K562 (cell line): Measurements from ENCODE around the gene FERMT3. TPM values are rescaled to one million over a fixed set of nuclear protein-coding genes. Genes with fewer than 3 reads are reported as not detected.

Experiments
- ATAC-seq: fragments of 200-7000 bp; cut with Tn5 transposase; 3 replicates; pipeline ENCODE4 v1.9.1; 2020; ENCODE audit warnings: moderate library complexity
- BruUV-seq: library from RNA; stranded (reverse); fragments of 400-500 nt; replicated peaks from 2 replicates; lab custom pipeline; 2021; lab: Mats Ljungman, UMichigan
- CTCF ChIA-PET: fragments of 300-600 bp; formaldehyde crosslinking; extraction: SDS; loops from one replicate; lab custom pipeline; 2021; ENCODE audit warnings: low intra/inter-chr PET ratio; lab: Yijun Ruan, JAX
- POLR2A ChIA-PET: fragments of 300-600, 350-650 bp; sonication (Branson Sonifier 250); formaldehyde crosslinking; extraction: SDS; loops from one replicate; lab custom pipeline; 2021; ENCODE audit warnings: antibody characterized with exemption, inconsistent platforms; lab: Yijun Ruan, JAX
- DNase-seq, 4 experiments: peaks; one replicate each; pipeline versions ENCODE4 v3.0.0 to v3.0.0-alpha.2; 2011 to 2018; ENCODE audit warnings: low spot score in 3 of 4, mixed read lengths in 3 of 4; ENCODE audit errors: extremely low read depth in 1 of 4
- FAIRE-seq: peaks from 2 replicates; lab custom pipeline; 2011; peaks lifted over from hg19 to GRCh38; lab: Jason Lieb, UNC
- H2AFZ ChIP-seq: 2 replicates; pipeline ENCODE4 v1.6.0; 2011; ENCODE audit warnings: low read depth, low read length, control low read depth, inconsistent platforms
- H3K27ac ChIP-seq: fragments of 200-600 bp; 3 replicates; pipeline ENCODE4 v1.8.0; 2011; ENCODE audit warnings: low read depth, mild to moderate bottlenecking, control low read depth, inconsistent platforms, low read length, moderate library complexity, mixed read lengths; ENCODE audit errors: extremely low read depth
- H3K27me3 ChIP-seq, 2 experiments: fragments of 300-600 bp in 1 of 2; 2 replicates in 1 of 2; 3 replicates in 1 of 2; pipeline versions ENCODE4 v1.6.0 to v1.8.0; 2011; ENCODE audit warnings: inconsistent platforms in 2 of 2, low read length in 2 of 2, mild to moderate bottlenecking in 1 of 2, mixed read lengths in 1 of 2, moderate library complexity in 1 of 2; ENCODE audit not compliant: control insufficient read depth in 2 of 2, insufficient read depth in 2 of 2
- H3K36me3 ChIP-seq: fragments of 300-600 bp; 3 replicates; pipeline ENCODE4 v1.8.0; 2011; ENCODE audit warnings: mild to moderate bottlenecking, low read length, inconsistent platforms; ENCODE audit not compliant: control insufficient read depth, insufficient read depth
- H3K4me1 ChIP-seq, 2 experiments: fragments of 200-600 bp in 1 of 2; replicated peaks in 1 of 2; 2 replicates in 1 of 2; 3 replicates in 1 of 2; pipeline versions ENCODE4 v1.5.1 to v1.8.0; 2011; ENCODE audit warnings: inconsistent platforms in 2 of 2, low read length in 2 of 2, mild to moderate bottlenecking in 1 of 2, mixed read lengths in 1 of 2, moderate library complexity in 1 of 2; ENCODE audit not compliant: control insufficient read depth in 2 of 2, insufficient read depth in 2 of 2
- H3K4me2 ChIP-seq: 2 replicates; pipeline ENCODE4 v1.6.1; 2011; ENCODE audit warnings: low read length, control low read depth, inconsistent platforms, mixed read lengths; ENCODE audit not compliant: insufficient read depth
- H3K4me3 ChIP-seq: fragments of 200-600 bp; sonication (generic), shearing (Covaris generic); 2 replicates; pipeline ENCODE4 v1.5.1; 2016; ENCODE audit warnings: control low read depth, inconsistent platforms
- H3K79me2 ChIP-seq: fragments of 200-600 bp; 3 replicates; pipeline ENCODE4 v1.8.0; 2011; ENCODE audit warnings: low read length, inconsistent platforms; ENCODE audit not compliant: control insufficient read depth, insufficient read depth
- H3K9ac ChIP-seq, 2 experiments: 2 replicates each; pipeline versions ENCODE4 v1.6.0 to v1.6.1; 2011; ENCODE audit warnings: low read depth in 2 of 2, low read length in 2 of 2, control low read depth in 1 of 2, inconsistent platforms in 1 of 2, mild to moderate bottlenecking in 1 of 2, mixed read lengths in 1 of 2; ENCODE audit not compliant: insufficient read depth in 1 of 2
- H3K9me1 ChIP-seq: one replicate; pipeline ENCODE4 v1.6.0; 2011; ENCODE audit warnings: inconsistent platforms, mild to moderate bottlenecking, low read length, moderate library complexity; ENCODE audit not compliant: control insufficient read depth, insufficient read depth
- H3K9me3 ChIP-seq: replicated peaks from 2 replicates; pipeline ENCODE4 v1.5.1; 2011; ENCODE audit warnings: low read depth, low read length, inconsistent platforms; ENCODE audit not compliant: control insufficient read depth, insufficient read depth
- H4K20me1 ChIP-seq: replicated peaks from 2 replicates; pipeline ENCODE4 v1.6.1; 2011; ENCODE audit warnings: low read length, inconsistent platforms, mixed read lengths; ENCODE audit not compliant: control insufficient read depth, insufficient read depth
- ARHGAP35 ChIP-seq: fragments of 450-650 bp; IDR thresholded peaks from 2 replicates; pipeline ENCODE4 v1.6.1; 2018; ENCODE audit not compliant: partially characterized antibody
- CBX8 ChIP-seq: fragments of 200-600 bp; sonication (generic); IDR thresholded peaks from 2 replicates; pipeline ENCODE4 v1.6.1; 2012; ENCODE audit warnings: borderline replicate concordance, mixed run types, low read depth, mild to moderate bottlenecking, moderate library complexity, mixed read lengths, low read length, control low read depth, inconsistent platforms; ENCODE audit not compliant: poor library complexity, severe bottlenecking; ENCODE audit errors: extremely low read depth
- MLLT1 ChIP-seq, 2 experiments: fragments of 450-650 bp; IDR thresholded peaks; 2 replicates each; pipeline ENCODE4 v1.6.1; 2016
- MXI1 ChIP-seq: IDR thresholded peaks from 2 replicates; pipeline ENCODE4 v1.6.1; 2011; ENCODE audit warnings: low read depth, mild to moderate bottlenecking, improper control_type of control experiment, low read length
- NFRKB ChIP-seq: fragments of 450-650 bp; IDR thresholded peaks from 2 replicates; pipeline ENCODE4 v1.6.1; 2016; ENCODE audit warnings: low read depth
- PTTG1 ChIP-seq: fragments of 450-650 bp; IDR thresholded peaks from 2 replicates; pipeline ENCODE4 v1.6.1; 2016; ENCODE audit warnings: low read depth, mild to moderate bottlenecking, missing genetic modification characterization, missing compliant biosample characterization
- TAF1 ChIP-seq: IDR thresholded peaks from 2 replicates; pipeline ENCODE4 v1.6.1; 2011; ENCODE audit warnings: mild to moderate bottlenecking, low read length, moderate library complexity; ENCODE audit not compliant: insufficient read depth, control insufficient read depth, severe bottlenecking; ENCODE audit errors: extremely low read depth
- ZBTB7A ChIP-seq: IDR thresholded peaks from 2 replicates; pipeline ENCODE4 v1.6.1; 2011; ENCODE audit warnings: low read depth, mild to moderate bottlenecking, low read length, moderate library complexity, borderline replicate concordance; ENCODE audit not compliant: control insufficient read depth
- ZNF592 ChIP-seq: fragments of 450-650 bp; IDR thresholded peaks from 2 replicates; pipeline ENCODE4 v1.6.1; 2017; ENCODE audit warnings: antibody characterized with exemption, mild to moderate bottlenecking
- ZNF668 ChIP-seq: fragments of 250-450 bp; sonication (Bioruptor Pico); IDR thresholded peaks from 2 replicates; pipeline ENCODE4 v1.8.0; 2022; ENCODE audit warnings: mild to moderate bottlenecking, inconsistent platforms
- WGBS: fragments of 100-300 bp; shearing (Covaris generic); methylation state at CpG from one replicate; pipeline ENCODE4 v1.1.6; 2016; ENCODE audit warnings: low coverage, mixed read lengths; ENCODE audit not compliant: insufficient coverage; ENCODE audit errors: missing lambda C conversion rate; 5-methylcytosine and 5-hydroxymethylcytosine counted together
- in situ Hi-C: fragments of 300-500 bp; cut with MboI; formaldehyde crosslinking; loops from 4 replicates; pipeline ENCODE4 v1.15.0; 2018; ENCODE audit warnings: inconsistent platforms, mixed read lengths
- intact Hi-C: fragments of 100-400 bp; cut with micrococcal nuclease; formaldehyde crosslinking; loops from 2 replicates; pipeline ENCODE4 v1.14.2; 2022
- polyA plus RNA-seq, 8 experiments: library from polyadenylated mRNA; depleted of rRNA in 4 of 8; stranded (reverse) in 5 of 8; unstranded in 3 of 8; fragments of >200 nt; fragmentation: Nextera tagmentation in 2 of 8; fragmentation: Illumina TruSeq in 1 of 8; extraction: Ambion mirVana in 2 of 8; extraction: Trizol in 1 of 8; gene quantifications; 2 replicates each; pipeline versions ENCODE4 v1.2.1 to v1.2.3, GENCODE V29; 2011 to 2014; ENCODE audit warnings: inconsistent platforms in 1 of 8, missing spikeins in 1 of 8
- total RNA-seq, 7 experiments: library from RNA; depleted of rRNA in 6 of 7; stranded (reverse); fragments of >200 nt in 6 of 7; fragmentation: Illumina TruSeq in 2 of 7; extraction: Trizol in 2 of 7; gene quantifications; 2 replicates each; pipeline versions ENCODE4 v1.2.1 to v1.2.3, GENCODE V29; 2011 to 2021; ENCODE audit warnings: low replicate concordance in 1 of 7

Gene FERMT3
- total and polyA plus RNA-seq, 9 of the 15 experiments (the other 6 are each of a cell fraction or from before 2014, with no cell fraction given) = 3.2 to 275 (median 79.7) TPM

GRCh38 chr11:64258356-64258755 is 51.8 kb downstream of the FERMT3 start (continued):
- no peak for TF ChIP-seq ZNF592
- TF ChIP-seq, all 486 proteins: peak for 0

GRCh38 chr11:64258946-64259532 is 52.5 kb downstream of the FERMT3 start:
- H4K20me1 ChIP-seq = 0 out of 2 replicates have a peak, but pooled peaks cover 4% of the 10 kb centered on the region
- no TSS peak for BruUV-seq
- H3K4me1 ChIP-seq = peaks cover 0 to 57% of the 10 kb centered on the region in 2 experiments; a peak in 2 of 5 replicates
- no peaks in the 10 kb centered on the region for H3K9me1 ChIP-seq
- H3K9ac ChIP-seq = no peak overlapping the region
- no peak overlapping the region for H3K27ac ChIP-seq
- peaks cover 92% of the 10 kb centered on the region for H3K36me3 ChIP-seq
- FAIRE-seq (no peak), DNase-seq (no peak), ATAC-seq (peak; percentile 37; the same call in 2 of the 3 replicates)
- intact Hi-C loops (no loop called here), in situ Hi-C loops (no loop called here)
- 0 out of 3 replicates have a peak, but pooled peaks cover 2% of the 10 kb centered on the region for H3K79me2 ChIP-seq
- no peaks in the 10 kb centered on the region for H3K9me3 ChIP-seq
- no peak overlapping the region for H2AFZ ChIP-seq
- 90% methylated on average over 23 of the region's 32 CpGs for WGBS
- no peaks in the 10 kb centered on the region for H3K27me3 ChIP-seq
- H3K4me3 ChIP-seq = no peak overlapping the region
- ChIA-PET CTCF (no interaction called here), POLR2A (interaction anchor here (4.4 kb wide), 1 partner anchor 10 kb away, joined by 43 read pairs; no protein-coding TSS in a partner anchor)
- H3K4me2 ChIP-seq = no peak overlapping the region
- TF ChIP-seq MLLT1 (IDR thresholded peaks at IDR 0.05) (no peak), NFRKB (no peak), ZBTB7A (no peak), PTTG1 (tag) (no peak), CBX8 (no peak), ZNF668 (CRISPR knock-in tag) (no peak), MXI1 (no peak), ARHGAP35 (no peak), TAF1 (no peak)
